ENCODE results near the gene LRRC61.
"Not testable (repeated sequence)": the region's sequence is repeated elsewhere in the genome, so short reads cannot be mapped to it uniquely, and the experiment has no call there.

The LRRC61 gene, protein sequence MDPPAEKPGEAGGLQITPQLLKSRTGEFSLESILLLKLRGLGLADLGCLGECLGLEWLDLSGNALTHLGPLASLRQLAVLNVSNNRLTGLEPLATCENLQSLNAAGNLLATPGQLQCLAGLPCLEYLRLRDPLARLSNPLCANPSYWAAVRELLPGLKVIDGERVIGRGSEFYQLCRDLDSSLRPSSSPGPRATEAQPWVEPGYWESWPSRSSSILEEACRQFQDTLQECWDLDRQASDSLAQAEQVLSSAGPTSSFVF

GRCh38 chr7:150322833-150323681, at the start of gene LRRC61, which contains the start of gene ACTR3C:
TSS of gene LRRC61 (plus strand) at chr7:150323355. CDS start at chr7:150336862, 13,507 bp downstream.
TSS of gene ACTR3C (minus strand) at chr7:150323545. CDS start at chr7:150295296, 28,249 bp downstream.
- no peak for DNase-seq

- not testable (repeated sequence) for DNase-seq
These were observed 46.9 kb upstream of the LRRC61 start for GRCh38 chr7:150276132-150276695.

DNA sequence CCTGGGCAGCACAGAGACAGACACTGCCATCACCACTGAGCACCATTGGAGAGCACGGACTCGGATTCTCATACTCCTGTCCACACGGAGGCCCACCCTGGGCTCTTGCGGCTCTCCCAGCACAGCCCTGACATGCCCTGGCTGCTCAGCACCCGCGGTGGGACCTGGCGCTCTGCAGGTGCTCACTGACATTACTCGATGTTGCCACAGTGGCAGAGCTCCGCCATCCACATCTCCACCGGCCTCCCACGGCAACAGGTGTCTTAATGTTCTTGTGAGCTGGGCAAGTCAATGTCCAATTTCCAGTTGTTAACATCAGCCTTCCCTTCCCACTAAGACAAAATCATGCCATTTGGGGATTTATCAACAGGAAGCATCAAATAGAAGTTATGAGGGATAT, 44.8 kb upstream of the LRRC61 start:
- DNase-seq = not testable (repeated sequence)

- DNase-seq = not testable (repeated sequence)
These were observed 41.3 kb upstream of the LRRC61 start for GRCh38 chr7:150281681-150282403.

DNA sequence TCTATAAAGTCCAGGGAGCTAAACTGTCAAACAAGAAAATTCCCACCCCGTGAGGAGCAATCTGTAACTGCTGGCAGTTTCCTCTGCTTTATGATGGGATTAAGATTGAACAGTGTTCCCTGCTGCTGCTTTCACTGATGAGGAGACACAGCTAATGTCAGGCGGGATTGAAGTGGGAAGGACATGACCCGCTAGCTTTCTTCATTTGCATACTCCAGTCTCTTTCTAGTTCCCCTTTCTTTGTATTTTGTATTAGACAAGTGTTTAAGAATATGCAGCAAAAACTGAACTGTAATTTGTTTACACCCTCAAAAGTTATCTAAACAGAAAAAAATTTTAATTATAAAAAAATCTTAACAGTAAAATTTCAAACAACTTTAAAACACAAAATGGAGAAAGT, 40.0 kb upstream of the LRRC61 start:
- DNase-seq = not testable (repeated sequence)

DNA sequence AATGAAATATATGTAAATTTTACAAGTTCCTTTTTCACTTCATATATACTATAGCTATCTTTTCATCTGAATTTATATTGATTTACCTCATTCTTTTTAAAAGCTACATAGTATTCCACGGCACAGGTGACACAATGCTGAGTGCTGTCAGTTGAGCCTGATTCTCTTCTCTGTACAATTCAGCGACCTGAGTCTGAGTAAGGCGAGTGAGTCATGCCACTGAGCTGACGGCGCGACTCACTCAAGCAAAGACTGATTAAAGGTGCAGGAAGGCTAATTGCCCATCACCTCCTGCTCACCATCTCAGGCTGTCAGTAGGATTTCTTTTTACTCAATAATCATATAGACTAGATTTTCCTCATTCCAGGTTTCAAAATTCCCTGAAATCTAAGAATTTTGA, 39.5 kb upstream of the LRRC61 start:
- DNase-seq = not testable (repeated sequence)

DNA sequence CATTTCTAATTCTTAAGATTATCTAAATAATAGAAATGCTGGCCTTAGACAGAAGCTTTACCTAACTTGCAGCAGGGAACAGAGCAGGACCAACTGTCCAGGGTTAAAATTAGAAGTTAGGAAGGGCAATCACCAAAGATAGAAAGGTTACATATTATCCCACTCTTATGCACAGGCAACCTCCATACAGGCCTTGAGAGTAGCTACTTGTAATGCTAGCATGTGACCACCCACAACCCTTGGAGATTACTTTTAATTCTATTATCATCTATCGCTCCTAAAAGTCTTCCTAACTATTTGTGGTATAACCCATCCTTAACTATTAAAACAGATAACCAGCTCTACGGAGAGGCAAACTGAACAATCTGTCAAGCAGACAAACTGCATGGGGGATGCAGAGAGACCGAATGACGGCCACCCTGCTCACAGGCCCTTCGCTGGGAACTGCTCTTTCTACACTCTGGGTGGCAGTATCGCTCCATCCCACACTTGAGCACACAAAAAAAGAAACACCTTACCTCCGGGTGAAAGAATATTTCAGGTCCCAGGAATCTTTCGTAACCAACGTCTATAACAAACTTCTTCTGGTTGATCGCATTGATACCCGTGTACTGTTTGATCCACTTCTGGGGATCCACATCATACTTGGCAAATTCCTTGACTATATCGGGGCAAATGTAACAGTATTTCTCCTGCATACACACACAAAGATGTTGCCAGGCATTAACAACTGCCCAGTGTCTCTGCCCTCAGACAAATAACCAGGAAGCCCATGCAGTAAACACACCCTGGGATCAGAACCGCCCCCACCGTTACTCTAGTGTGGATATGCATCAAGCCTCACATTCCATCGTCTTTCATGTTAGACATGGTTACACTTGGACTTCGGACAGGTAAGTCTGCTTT, 37.1 kb upstream of the LRRC61 start:
- DNase-seq = not testable (repeated sequence)

- DNase-seq = not testable (repeated sequence)
These were observed 35.3 kb upstream of the LRRC61 start for GRCh38 chr7:150287815-150288214.

- not testable (repeated sequence) for DNase-seq
These were observed 34.3 kb upstream of the LRRC61 start for GRCh38 chr7:150288816-150289215.

DNA sequence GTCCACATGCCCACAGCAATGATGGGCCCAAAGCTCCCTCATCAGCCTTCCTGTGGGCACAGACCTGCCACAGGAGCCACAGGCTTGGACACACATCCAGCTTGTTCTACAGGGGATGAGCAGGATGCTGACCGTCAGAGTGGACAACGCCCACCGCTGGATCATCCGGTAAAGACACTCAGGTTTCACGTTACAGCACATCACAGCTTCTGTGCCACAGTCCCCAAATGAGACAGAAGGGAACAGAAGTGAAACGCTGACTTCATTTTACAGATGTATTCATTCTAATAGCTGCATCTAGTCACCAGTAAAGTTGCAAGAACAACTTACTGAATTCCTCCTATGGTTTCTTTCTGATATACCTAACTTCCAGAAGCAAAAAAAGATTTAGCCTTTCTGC, 32.8 kb upstream of the LRRC61 start:
- not testable (repeated sequence) for DNase-seq

- DNase-seq = not testable (repeated sequence)
These were observed 28.1 kb upstream of the LRRC61 start for GRCh38 chr7:150295027-150295426.

DNA sequence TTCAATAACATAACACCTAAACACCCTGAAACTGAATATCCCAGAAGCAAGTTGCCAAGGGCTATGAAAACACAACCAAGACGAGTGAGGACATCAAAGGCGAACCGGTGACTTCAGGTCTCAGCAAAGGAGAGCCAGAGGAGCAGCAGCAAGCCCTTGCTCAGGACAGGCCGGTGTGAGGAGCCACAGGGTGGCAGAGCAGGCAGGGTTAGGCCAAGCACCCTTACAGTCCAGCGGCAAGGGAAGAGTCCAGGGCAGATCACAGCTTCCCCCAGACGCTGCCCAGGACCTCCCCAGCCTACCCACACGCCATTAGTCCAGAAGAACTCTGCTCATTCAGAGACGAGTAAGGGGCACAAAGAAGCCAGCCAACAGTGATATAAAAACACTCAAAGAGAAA, 27.5 kb upstream of the LRRC61 start:
- DNase-seq = not testable (repeated sequence)

DNA sequence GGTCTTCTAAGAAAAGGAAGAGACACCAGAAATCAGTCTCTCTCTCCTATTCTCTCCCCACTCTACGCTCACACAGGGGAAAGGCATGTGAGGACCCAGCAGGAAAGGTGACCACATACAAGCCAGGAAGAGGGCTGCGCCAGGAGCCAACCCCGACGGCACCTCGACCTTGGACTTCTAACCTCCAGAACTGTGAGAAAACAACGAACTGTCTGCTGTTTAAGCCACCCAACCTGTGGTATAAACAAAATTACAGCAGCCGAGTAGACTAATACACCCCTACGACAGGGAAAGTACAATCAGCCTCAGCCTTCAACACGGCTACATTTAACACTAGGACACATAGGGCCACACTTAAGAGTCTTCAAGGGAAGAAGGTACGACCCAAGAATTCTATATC, 26.4 kb upstream of the LRRC61 start:
- DNase-seq = not testable (repeated sequence)

DNA sequence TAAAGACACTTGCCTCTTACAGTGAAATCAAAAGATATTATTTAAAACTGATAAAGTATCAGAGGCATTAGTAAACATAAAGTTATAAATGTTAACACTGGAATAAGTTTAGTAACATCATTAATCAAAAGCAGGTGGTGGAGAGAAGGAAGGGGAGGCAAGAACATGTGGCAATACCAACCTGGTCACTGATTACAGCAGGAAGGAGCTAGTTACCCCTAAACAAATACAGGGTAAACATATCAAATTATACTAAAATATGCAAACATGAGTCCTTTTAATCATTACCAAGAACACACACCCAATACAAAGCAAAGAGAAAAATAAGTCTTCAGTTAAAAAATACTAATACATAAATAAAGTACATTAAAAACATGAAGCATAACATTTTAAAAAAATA, 25.2 kb upstream of the LRRC61 start:
- DNase-seq = not testable (repeated sequence)

DNA sequence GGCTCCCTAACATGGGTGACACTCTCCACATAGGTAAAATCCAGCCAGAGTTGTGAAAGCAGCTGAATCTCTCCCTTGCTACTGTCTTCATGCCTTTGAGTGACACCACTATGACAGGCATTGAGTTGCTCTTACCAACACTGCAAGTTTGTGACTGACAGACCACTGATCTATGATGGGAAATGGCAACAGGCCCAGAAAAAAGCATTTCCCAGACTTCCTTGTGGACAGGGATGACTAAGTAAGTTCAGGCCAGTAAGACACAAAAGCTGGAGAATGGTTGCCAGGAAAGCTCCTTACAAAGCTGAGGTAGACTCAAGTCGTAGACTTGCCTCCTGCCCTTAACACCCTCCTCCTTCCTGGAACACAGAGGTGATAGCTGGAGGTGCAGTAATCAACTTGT, 20.2 kb upstream of the LRRC61 start:
- DNase-seq = not testable (repeated sequence)

DNA sequence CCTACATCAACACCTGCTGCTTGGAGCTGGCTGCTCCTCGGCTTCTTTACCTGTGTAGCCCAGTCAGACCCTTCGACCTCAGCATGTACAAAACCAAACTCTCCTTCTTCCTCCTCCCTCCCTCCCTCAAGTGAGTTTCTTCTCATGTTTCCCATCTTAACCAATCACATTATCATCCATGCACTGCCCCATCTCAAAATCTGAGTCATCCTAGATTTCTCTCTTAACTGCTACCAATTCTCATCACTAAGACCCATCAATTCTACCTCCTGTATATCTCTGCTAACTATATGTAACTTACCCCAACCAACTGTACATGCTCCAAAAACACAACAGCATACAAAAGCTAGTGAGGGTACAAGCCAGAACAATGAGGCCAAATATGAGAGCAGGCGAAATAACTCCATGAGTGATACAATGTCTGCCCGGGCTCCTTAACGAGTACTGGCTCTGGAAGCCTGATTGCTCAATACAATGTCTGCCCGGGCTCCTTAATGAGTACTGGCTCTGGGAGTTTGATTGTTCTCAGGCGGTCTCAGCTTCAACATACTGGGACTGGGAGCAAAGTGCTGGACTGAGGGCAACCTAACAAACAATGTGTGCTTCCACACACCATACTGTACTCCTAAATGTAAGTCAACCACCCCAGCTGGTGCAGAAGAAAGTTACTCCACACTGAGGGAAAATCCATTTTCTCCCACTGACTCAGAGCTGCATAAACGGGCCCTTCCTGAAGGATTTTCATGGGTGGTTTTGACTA, 18.5 kb upstream of the LRRC61 start:
- not testable (repeated sequence) for DNase-seq

GRCh38 chr7:150305259-150305902, 17.8 kb upstream of the LRRC61 start:
- DNase-seq = not testable (repeated sequence)

DNA sequence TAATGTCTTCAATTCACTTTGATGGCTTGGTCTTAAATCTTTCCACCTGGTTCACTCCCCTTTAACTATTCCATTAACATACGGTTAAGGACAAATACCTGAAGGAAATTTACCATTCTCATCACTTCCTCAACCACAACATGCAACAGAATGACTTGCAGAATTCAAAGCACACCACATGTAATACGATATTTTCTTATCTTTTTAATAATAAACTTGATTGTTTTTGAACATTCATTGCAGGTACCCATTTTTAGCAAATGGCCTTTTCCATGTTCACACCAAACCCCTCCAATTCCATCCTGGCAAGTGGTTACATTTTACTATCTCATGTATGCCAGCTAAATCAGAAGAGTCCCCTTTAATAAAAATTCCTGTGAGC, 17.3 kb upstream of the LRRC61 start:
- DNase-seq = not testable (repeated sequence)

- DNase-seq = not testable (repeated sequence)
These were observed 16.8 kb upstream of the LRRC61 start for GRCh38 chr7:150306377-150306776.

DNA sequence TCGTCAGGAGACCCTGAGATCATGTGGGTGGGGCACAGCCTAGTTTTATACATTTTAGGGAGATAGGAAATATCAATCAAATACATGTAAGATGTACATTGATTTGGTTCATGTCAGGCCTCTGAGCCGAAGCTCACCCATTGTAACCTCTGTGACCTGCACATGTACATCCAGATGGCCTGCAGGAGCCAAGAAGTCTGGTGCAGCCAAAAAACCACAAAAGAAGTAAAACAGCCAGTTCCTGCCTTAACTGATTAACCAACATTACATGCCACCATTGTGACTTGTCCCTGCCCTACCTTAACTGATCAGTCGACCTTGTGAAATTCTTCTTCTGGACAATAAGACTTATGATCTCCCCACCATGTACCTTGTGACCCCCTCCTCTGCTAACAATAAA, 16.0 kb upstream of the LRRC61 start:
- DNase-seq = no peak

Data from SIG-M5 (cell line).